CD4-positive, alpha-beta T cell treated with Interleukin-4 for 1 hour (primary cell): ENCODE results near the gene CLHC1.

Experiments used
- DNase-seq, 2 donors: peaks; one replicate each; pipeline ENCODE4 v3.0.0-alpha.2; 2020 to 2022

CLHC1 gene

GRCh38 chr2:55168221-55169154 lies 63.6 kb downstream of the CLHC1 start:
- DNase-seq, result peak; percentile 48 to 63

GRCh38 chr2:55165626-55166025 lies 66.5 kb downstream of the CLHC1 start:
- no peak for DNase-seq

GRCh38 chr2:55164534-55165480 lies 67.3 kb downstream of the CLHC1 start:
- DNase-seq, result no peak

GRCh38 chr2:55163941-55164390 lies 68.1 kb downstream of the CLHC1 start:
- DNase-seq, result no peak

GRCh38 chr2:55163274-55163721 lies 68.8 kb downstream of the CLHC1 start:
- no peak for DNase-seq

GRCh38 chr2:55162284-55163006 lies 69.6 kb downstream of the CLHC1 start:
- DNase-seq, result no peak

GRCh38 chr2:55161295-55162210 lies 70.5 kb downstream of the CLHC1 start:
- peak in 1 of 2 donors; percentile 16 for DNase-seq

GRCh38 chr2:55160422-55160821 lies 71.7 kb downstream of the CLHC1 start:
- no peak for DNase-seq

GRCh38 chr2:55159752-55160151 lies 72.3 kb downstream of the CLHC1 start:
- no peak for DNase-seq

GRCh38 chr2:55159037-55159651 lies 72.9 kb downstream of the CLHC1 start:
- no peak for DNase-seq

GRCh38 chr2:55158111-55158814 lies 73.8 kb downstream of the CLHC1 start:
- no peak for DNase-seq

- DNase-seq, result no peak
Measured at GRCh38 chr2:55157474-55157884, 74.6 kb downstream of the CLHC1 start.

- DNase-seq, result no peak
Measured at GRCh38 chr2:55156984-55157383, 75.1 kb downstream of the CLHC1 start.

GRCh38 chr2:55156326-55156725 lies 75.8 kb downstream of the CLHC1 start:
- DNase-seq, result no peak

- DNase-seq, result no peak
Measured at GRCh38 chr2:55155764-55156281, 76.3 kb downstream of the CLHC1 start.

GRCh38 chr2:55155206-55155605 lies 76.9 kb downstream of the CLHC1 start:
- DNase-seq, result no peak

- no peak for DNase-seq
Measured at GRCh38 chr2:55154525-55155030, 77.5 kb downstream of the CLHC1 start.

- DNase-seq, result no peak
Measured at GRCh38 chr2:55153584-55154299, 78.4 kb downstream of the CLHC1 start.
